NB4 (cell line): Measurements from ENCODE around the gene PAK5.

Experiments used
- CTCF ChIP-seq: IDR thresholded peaks from one replicate; pipeline ENCODE4 v1.5.1; 2012; ENCODE audit warnings: low read depth, low read length
- MYC ChIP-seq: IDR thresholded peaks from 2 replicates; pipeline ENCODE4 v1.6.1; 2011; ENCODE audit warnings: low read depth, low read length
- POLR2A ChIP-seq: IDR thresholded peaks from 2 replicates; pipeline ENCODE4 v1.6.1; 2011; ENCODE audit warnings: mild to moderate bottlenecking; ENCODE audit not compliant: insufficient read length; ENCODE audit errors: extremely low read depth

- no peak for TF ChIP-seq CTCF
- no peak for TF ChIP-seq POLR2A
- no peak for TF ChIP-seq MYC
These were observed 98.4 kb downstream of the PAK5 start for GRCh38 chr20:9740486-9740885.
